Astrocyte of the cerebellum (primary cell): ENCODE data around the gene MAB21L1.

Experiments
- DNase-seq: peaks from one replicate; pipeline ENCODE4 v3.0.0-alpha.2; 2011; ENCODE audit warnings: low read depth
- H3K4me3 ChIP-seq: 2 replicates; pipeline ENCODE4 v1.5.1; 2011; ENCODE audit warnings: mild to moderate bottlenecking, low read depth, low read length, moderate library complexity
- in situ Hi-C: cut with HindIII; loops from 2 replicates; pipeline ENCODE4 v1.10.0; 2017; ENCODE audit warnings: low sequenced_read_pairs
- TF ChIP-seq, protein P1 (sequence below): IDR thresholded peaks from 2 replicates; pipeline ENCODE4 v1.5.1; 2012; ENCODE audit warnings: low read length, low read depth, moderate library complexity, mild to moderate bottlenecking; ENCODE audit errors: missing control alignments

The MAB21L1 gene

DNA sequence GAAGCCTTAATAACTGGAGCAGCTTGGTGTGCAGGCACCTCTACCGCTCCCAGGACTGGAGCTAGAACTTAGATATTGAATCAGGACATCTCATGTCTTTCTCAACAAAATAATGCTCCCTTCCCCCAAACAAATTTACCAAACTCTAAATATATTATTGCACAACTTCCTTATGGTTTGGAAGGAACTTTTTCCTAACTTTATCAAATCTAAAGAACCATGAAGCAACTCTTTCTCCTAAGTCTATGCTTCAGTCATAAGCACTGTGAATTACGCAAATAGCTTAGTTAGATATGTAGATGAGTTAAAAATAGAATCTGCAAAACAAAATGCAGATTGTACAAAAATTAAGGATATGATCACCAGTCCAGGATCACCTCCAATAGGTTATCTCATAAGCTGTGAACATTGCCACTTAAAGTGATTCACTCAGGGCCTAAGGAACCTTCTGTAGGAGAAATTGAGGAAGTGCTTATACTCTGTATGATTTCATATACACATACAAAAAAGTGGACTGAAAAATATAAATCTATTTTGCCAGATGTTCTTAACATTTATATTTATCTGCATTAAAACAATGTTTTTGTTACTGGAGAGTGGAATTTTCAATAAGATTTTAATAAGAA is 20.4 kb upstream of the MAB21L1 start:
- in situ Hi-C loops: no loop called here
- H3K4me3 ChIP-seq: no peak overlapping the region
- DNase-seq: no peak
- TF ChIP-seq, protein P1, sequence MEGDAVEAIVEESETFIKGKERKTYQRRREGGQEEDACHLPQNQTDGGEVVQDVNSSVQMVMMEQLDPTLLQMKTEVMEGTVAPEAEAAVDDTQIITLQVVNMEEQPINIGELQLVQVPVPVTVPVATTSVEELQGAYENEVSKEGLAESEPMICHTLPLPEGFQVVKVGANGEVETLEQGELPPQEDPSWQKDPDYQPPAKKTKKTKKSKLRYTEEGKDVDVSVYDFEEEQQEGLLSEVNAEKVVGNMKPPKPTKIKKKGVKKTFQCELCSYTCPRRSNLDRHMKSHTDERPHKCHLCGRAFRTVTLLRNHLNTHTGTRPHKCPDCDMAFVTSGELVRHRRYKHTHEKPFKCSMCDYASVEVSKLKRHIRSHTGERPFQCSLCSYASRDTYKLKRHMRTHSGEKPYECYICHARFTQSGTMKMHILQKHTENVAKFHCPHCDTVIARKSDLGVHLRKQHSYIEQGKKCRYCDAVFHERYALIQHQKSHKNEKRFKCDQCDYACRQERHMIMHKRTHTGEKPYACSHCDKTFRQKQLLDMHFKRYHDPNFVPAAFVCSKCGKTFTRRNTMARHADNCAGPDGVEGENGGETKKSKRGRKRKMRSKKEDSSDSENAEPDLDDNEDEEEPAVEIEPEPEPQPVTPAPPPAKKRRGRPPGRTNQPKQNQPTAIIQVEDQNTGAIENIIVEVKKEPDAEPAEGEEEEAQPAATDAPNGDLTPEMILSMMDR: no peak

DNA sequence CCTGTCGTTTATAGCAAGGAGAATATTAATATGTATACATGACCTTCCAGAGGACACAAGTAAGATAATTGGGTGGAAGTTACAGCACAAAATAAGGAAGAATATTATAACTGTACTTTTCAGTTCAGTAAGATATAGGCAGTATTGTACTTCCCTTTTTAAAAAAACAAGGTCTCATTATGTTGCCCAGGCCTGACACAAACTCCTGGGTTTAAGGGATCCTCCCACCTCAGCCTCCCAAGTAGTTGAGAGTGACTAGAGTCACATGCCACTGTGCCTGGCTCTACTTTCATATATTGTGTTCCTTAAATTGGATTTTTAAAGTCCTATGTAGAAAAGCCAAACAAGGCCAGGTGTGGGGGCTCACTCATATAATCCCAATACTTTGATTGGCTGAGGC is 19.5 kb upstream of the MAB21L1 start:
- TF ChIP-seq, protein P1: no peak
- in situ Hi-C loops: no loop called here
- no peak for DNase-seq
- H3K4me3 ChIP-seq: no peak overlapping the region

DNA sequence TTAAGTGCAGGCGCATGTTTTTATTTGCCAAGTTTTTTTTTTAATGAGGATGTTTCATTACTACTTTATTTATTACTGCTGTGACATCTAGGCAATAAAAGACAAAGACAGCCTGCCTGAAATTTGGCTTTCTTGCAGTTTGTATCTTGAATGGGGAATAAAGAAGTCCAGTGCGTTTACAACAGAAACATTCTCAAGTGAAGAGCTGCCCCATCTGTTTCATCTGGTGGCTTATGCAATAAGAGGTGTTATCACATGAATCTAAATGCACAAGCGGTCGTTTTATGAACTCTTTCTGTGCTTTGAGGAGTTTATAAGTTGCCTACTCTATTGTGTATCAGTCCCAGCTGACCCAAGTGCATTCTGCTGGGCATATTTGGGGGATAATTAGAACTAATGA is 12.6 kb upstream of the MAB21L1 start:
- TF ChIP-seq, protein P1: no peak
- in situ Hi-C loops: no loop called here
- no peak overlapping the region for H3K4me3 ChIP-seq
- no peak for DNase-seq

DNA sequence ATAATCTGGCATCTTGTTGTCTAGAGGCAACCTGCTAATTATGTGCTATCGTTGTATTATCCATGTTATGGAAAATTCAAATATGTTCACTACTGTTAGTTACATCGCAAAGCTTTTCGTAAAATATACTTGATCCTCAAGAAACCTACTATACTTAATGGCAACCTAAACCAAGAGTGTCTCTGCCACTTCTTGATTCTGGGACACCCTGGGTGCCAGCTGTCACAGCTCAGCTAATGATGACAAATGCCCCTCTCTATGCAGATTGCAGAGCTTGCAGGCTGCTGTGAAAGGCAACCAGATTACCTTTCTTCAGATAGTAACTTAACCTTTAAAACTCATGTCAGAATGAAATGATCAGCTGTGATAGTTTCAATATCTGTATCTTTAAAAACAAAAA is 8.9 kb upstream of the MAB21L1 start:
- in situ Hi-C loops: no loop called here
- H3K4me3 ChIP-seq: no peak overlapping the region
- TF ChIP-seq, protein P1: no peak
- DNase-seq: no peak

DNA sequence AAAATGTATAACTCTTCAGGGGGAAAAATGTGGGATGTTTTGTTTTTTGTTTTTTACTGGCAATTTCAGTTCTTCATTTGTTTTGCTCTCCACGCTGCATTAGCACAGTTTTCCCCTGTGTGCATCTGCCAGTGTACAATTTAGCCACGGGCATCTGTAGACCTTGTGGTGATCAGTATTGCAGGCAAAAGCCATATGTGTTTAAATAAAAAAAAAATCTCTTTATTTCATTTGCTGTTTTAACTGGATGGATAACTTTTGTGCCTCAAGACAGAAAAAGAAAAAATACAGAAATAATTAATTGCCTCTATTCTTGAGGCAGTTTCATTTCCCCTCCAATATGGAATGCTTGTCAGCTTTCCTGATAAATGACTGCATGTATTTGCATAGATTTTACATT is 7.9 kb upstream of the MAB21L1 start:
- no peak for DNase-seq
- in situ Hi-C loops: no loop called here
- TF ChIP-seq, protein P1: no peak
- no peak overlapping the region for H3K4me3 ChIP-seq

DNA sequence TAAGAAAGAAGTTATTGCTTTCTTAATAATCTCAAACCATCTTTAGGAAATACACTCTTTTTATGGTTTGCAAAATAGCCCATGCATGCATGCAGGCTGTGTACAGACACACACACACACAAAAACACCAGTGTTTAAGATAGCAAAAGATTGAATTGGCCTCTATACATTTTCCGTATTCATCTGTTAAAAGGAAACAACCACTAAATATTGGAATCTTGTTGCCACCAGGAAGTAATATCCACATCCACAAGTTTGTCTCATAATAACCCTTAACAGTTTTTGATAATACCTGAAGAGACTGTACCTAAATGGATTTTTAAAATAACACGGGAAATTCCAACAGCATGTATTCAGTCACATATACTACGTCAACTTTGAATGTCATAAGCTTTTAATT is 7.3 kb upstream of the MAB21L1 start:
- in situ Hi-C loops: no loop called here
- no peak overlapping the region for H3K4me3 ChIP-seq
- TF ChIP-seq, protein P1: no peak
- no peak for DNase-seq
